ENCODE data around the gene NPL. TPM values are rescaled to one million over a fixed set of nuclear protein-coding genes. Genes with fewer than 3 reads are reported as not detected.

The NPL gene
- total RNA-seq, 1 experiment from 2014 or later, result 2.4 TPM

- no peak overlapping the region for H3K56ac ChIP-seq (ENCODE audit: insufficient read length, low read depth, low read length)
- no peak overlapping the region for H2BK5ac ChIP-seq (ENCODE audit: insufficient read length, low read length)
- H3T11ph ChIP-seq (ENCODE audit: low read length), result no peak overlapping the region
- H3K4me1 Mint-ChIP-seq, result peaks cover 4 to 5% of the 10 kb centered on the region in 2 experiments
- no peaks in the 10 kb centered on the region for H3K9me3 Mint-ChIP-seq
- no peaks in the 10 kb centered on the region for H4K20me1 ChIP-seq (ENCODE audit: control insufficient read depth, insufficient read depth, insufficient read length)
- no peak overlapping the region for H3K27ac ChIP-seq (ENCODE audit: insufficient read length, low read depth, low read length)
- H4K91ac ChIP-seq (ENCODE audit: insufficient read length, low read depth, low read length), result no peak overlapping the region
- H3K9me3 ChIP-seq (ENCODE audit: control insufficient read depth, low read depth, low read length), result no peaks in the 10 kb centered on the region
- H3K4ac ChIP-seq (ENCODE audit: low read depth, low read length), result no peak overlapping the region
- H3K79me1 ChIP-seq (ENCODE audit: insufficient read depth, low read depth, low read length, poor library complexity, severe bottlenecking), result no peaks in the 10 kb centered on the region
- H3K18ac ChIP-seq (ENCODE audit: insufficient read length, low read depth, low read length), result no peak overlapping the region
- H3K79me2 ChIP-seq (ENCODE audit: insufficient read depth, low read length), result no peaks in the 10 kb centered on the region; the same call in 1 of the 2 replicates
- H3K27me3 ChIP-seq (ENCODE audit: insufficient read depth, low read length), result no peaks in the 10 kb centered on the region
- no peaks in the 10 kb centered on the region for H3K23me2 ChIP-seq (ENCODE audit: insufficient read length, low read depth, low read length, poor library complexity, severe bottlenecking)
- H3K9ac ChIP-seq (ENCODE audit: extremely low read depth, insufficient read length, low read length), result no peak overlapping the region
- H3K36me3 Mint-ChIP-seq (ENCODE audit: insufficient read depth in 1 of 3, low read depth in 3 of 3), result no peaks in the 10 kb centered on the region
- no peak overlapping the region for H4K8ac ChIP-seq (replicated peaks; ENCODE audit: insufficient read length, low read depth, low read length)
- no peak overlapping the region for H3K4me2 ChIP-seq (ENCODE audit: insufficient read depth, insufficient read length, low read length)
- TF ChIP-seq, protein P1, sequence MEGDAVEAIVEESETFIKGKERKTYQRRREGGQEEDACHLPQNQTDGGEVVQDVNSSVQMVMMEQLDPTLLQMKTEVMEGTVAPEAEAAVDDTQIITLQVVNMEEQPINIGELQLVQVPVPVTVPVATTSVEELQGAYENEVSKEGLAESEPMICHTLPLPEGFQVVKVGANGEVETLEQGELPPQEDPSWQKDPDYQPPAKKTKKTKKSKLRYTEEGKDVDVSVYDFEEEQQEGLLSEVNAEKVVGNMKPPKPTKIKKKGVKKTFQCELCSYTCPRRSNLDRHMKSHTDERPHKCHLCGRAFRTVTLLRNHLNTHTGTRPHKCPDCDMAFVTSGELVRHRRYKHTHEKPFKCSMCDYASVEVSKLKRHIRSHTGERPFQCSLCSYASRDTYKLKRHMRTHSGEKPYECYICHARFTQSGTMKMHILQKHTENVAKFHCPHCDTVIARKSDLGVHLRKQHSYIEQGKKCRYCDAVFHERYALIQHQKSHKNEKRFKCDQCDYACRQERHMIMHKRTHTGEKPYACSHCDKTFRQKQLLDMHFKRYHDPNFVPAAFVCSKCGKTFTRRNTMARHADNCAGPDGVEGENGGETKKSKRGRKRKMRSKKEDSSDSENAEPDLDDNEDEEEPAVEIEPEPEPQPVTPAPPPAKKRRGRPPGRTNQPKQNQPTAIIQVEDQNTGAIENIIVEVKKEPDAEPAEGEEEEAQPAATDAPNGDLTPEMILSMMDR (conservative IDR thresholded peaks at IDR 0.05), result no peak
- no peak overlapping the region for H2BK120ac ChIP-seq (ENCODE audit: low read depth, low read length, poor library complexity, severe bottlenecking)
- no peaks in the 10 kb centered on the region; the same call in 1 of the 2 replicates for H3K4me1 ChIP-seq (ENCODE audit: insufficient read depth, low read length)
- no peak overlapping the region for H4K5ac ChIP-seq (ENCODE audit: insufficient read length, low read depth, low read length)
- no peak overlapping the region for H2BK15ac ChIP-seq (ENCODE audit: low read depth, low read length)
- H2AK5ac ChIP-seq (ENCODE audit: insufficient read length, low read length), result no peak overlapping the region
- no peak overlapping the region for H2AFZ ChIP-seq (ENCODE audit: low read length)
- peaks cover 19% of the 10 kb centered on the region for H3K27me3 Mint-ChIP-seq (ENCODE audit: low read depth)
- H3K14ac ChIP-seq (ENCODE audit: insufficient read depth, low read length), result no peak overlapping the region
- H3K27ac Mint-ChIP-seq, result no peak overlapping the region
- WGBS (ENCODE audit: extremely low coverage, insufficient read length, low lambda C conversion rate), result no CpG with 5 or more reads among the region's 8 CpGs
- no peak overlapping the region for H3K23ac ChIP-seq (ENCODE audit: insufficient read length, low read depth, low read length)
- H3K4me3 Mint-ChIP-seq, result no peak overlapping the region
- no peak for DNase-seq
- no peak overlapping the region for H2BK12ac ChIP-seq (ENCODE audit: insufficient read length, low read depth, low read length)
- H2BK20ac ChIP-seq (ENCODE audit: low read depth, low read length, poor library complexity, severe bottlenecking), result no peak overlapping the region
Observed at GRCh38 chr1:182795563-182796228, 6.1 kb downstream of the NPL start.
